ENCODE results near the gene PHF20.
"Not testable (repeated sequence)": the region's sequence is repeated elsewhere in the genome, so short reads cannot be mapped to it uniquely, and the experiment has no call there.

PHF20 gene

GRCh38 chr20:35975576-35976373 lies 204.0 kb downstream of the PHF20 start:
- no peak for DNase-seq (ENCODE audit: low read depth)

GRCh38 chr20:35978041-35978513 lies 206.3 kb downstream of the PHF20 start:
- DNase-seq (ENCODE audit: low read depth), result no peak

GRCh38 chr20:35979544-35979943 lies 207.7 kb downstream of the PHF20 start:
- DNase-seq (ENCODE audit: low read depth), result no peak

GRCh38 chr20:35981969-35982368 lies 210.2 kb downstream of the PHF20 start:
- DNase-seq (ENCODE audit: low read depth), result no peak

GRCh38 chr20:35984382-35984781 lies 212.6 kb downstream of the PHF20 start:
- DNase-seq (ENCODE audit: low read depth), result no peak

- no peak for DNase-seq (ENCODE audit: low read depth)
These were observed 214.0 kb downstream of the PHF20 start for GRCh38 chr20:35985806-35986205.

GRCh38 chr20:35988910-35989463 lies 217.2 kb downstream of the PHF20 start:
- no peak for DNase-seq (ENCODE audit: low read depth)

- DNase-seq (ENCODE audit: low read depth), result no peak
These were observed 219.4 kb downstream of the PHF20 start for GRCh38 chr20:35991142-35991771.

GRCh38 chr20:35992713-35993335 lies 221.0 kb downstream of the PHF20 start:
- DNase-seq (ENCODE audit: low read depth), result peak; percentile 11

- peak; percentile 66 for DNase-seq (ENCODE audit: low read depth)
These were observed 223.2 kb downstream of the PHF20 start for GRCh38 chr20:35994994-35995453.

- not testable (repeated sequence) for DNase-seq (ENCODE audit: low read depth)
These were observed 224.7 kb downstream of the PHF20 start for GRCh38 chr20:35996492-35996891.
